HT1080 (cell line): Measurements from ENCODE around the gene MLANA. TPM values are rescaled to one million over a fixed set of nuclear protein-coding genes. Genes with fewer than 3 reads are reported as not detected.

ENCODE experiments used
- DNase-seq: peaks from one replicate; pipeline ENCODE4 v3.0.0-alpha.2; 2015; ENCODE audit warnings: low read depth
- total RNA-seq: library from RNA; depleted of rRNA; stranded (reverse); fragments of >200 nt; shearing (Covaris generic); gene quantifications from 2 replicates; pipeline ENCODE4 v1.2.3, GENCODE V29; 2014

Gene MLANA
- total RNA-seq, 1 experiment from 2014 or later = 0.11 TPM

DNA sequence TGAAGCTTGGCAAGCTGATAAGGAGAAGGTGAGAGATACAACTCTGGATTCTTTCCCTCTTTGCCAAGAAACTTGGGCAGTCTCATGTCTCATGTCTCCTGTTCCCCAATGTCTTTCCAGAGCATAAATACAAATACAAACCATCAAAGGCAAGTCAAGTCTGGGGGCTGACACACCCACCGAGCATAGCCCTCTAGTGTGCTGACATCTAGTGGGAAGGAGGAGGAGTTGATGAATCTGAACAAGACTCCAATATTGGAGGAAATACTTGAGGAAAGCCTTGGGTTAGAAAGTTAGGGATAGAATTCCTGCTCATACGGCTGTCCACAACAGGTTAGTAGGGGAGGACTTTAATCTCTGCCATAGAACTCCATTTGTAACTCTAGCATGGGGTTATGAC is 8.6 kb downstream of the MLANA start:
- no peak for DNase-seq

DNA sequence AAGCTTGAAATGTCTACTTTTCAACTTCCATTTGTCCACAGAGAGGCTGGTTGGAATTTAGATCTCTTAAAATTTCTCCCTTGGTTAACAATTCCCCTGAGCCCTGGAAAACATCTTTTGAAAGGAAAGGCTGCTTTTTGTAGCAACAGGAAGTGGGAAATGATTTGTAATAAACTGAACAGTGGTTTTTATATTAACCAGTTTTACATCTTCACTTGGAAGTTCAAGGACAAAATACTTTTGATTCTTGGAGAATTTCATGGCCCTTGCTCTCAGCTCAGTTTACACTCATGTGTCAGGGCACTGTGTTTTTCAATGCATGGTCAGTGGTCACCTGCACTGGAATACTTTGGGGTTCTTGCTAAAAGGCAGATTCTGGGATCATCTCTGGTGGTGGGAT is 9.9 kb downstream of the MLANA start:
- no peak for DNase-seq

GRCh38 chr9:5902377-5902776 is 11.7 kb downstream of the MLANA start:
- DNase-seq = no peak

DNA sequence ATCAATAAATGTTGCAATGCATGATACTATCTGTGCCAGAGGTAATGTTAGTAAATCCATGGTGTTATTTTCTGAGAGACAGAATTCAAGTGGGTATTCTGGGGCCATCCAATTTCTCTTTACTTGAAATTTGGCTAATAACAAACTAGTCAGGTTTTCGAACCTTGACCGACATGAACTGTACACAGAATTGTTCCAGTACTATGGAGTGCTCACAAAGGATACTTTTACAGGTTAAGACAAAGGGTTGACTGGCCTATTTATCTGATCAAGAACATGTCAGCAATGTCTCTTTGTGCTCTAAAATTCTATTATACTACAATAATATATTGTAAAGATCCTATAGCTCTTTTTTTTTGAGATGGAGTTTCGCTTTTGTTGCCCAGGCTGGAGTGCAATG is 18.2 kb downstream of the MLANA start:
- DNase-seq = no peak

DNA sequence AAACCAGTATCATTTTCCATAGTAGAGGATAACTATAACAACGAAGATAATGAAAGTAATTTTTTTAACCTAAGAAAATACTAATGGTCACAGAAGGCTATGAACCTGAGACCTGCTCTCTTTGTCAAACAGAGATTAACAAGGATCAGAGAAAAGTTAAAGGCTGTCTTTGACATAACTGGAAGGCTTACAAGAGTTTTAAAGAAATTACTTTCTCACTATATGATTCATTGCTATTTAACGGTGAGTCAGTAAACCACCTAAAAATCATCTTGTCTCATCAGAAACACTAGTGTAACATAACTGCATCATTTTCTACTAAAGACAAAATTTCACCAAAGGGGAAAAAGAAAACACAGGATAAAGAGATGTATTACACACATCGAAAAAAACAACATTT is 19.3 kb downstream of the MLANA start:
- DNase-seq = peak; percentile 71

GRCh38 chr9:5910413-5911057 is 19.8 kb downstream of the MLANA start:
- no peak for DNase-seq

DNA sequence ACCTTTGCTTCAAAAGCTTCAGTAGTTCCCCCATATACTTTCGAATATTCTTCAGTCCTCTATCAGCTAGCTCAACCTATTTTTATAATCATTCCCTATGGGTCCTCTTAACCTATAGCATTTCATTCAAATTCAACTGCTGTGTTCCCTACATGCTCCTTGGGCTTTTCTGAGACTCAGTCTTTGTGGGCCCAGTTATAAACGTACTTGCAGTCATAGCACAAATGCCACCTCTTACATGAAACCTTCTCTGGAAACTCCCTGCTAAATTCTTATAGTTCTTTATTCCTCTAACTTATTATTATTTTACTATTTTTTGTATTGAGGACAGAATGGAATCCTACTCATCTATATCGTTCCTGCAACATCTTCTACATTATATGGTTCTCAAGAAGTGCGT is 24.7 kb downstream of the MLANA start:
- no peak for DNase-seq

DNA sequence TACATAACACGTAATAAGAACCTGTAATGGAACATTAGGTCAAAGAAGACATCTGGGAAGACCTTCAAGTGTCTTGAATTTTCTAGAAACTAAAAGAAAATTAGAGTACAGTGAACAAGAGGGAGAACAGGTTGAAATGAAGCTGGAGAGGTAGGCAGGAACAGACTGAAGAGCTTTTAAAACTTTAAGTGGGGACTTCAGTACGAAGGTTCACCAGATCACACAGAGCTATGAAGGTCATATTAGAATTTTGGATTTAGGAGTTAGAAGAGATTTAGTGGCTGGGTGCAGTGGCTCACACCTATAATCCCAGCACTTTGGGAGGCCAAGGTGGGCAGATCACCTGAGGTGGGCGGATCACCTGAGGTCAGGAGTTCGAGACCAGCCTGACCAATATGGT is 26.6 kb downstream of the MLANA start:
- no peak for DNase-seq

DNA sequence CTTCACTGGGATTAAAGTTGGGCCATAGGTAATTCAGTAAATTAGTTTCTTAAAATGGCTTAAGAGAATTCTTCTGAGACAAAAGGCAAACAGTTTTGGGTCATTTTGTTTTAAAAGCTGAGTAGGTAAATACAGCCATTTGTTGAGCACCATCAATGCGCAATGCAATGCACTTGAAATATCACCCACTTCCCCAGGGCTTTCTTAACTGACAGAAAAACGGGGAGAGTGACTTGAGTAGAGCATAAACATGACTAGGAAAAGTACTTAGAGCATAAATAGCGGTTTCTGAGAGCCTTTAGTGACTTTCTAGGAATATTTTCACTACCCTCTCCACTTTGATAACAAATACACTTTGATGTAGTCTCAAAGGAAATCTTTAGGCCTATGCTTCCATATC is 27.2 kb downstream of the MLANA start:
- DNase-seq = no peak

- DNase-seq = no peak
These were observed 27.8 kb downstream of the MLANA start for GRCh38 chr9:5918460-5918859.

- no peak for DNase-seq
These were observed 30.2 kb downstream of the MLANA start for GRCh38 chr9:5920860-5921328.

DNA sequence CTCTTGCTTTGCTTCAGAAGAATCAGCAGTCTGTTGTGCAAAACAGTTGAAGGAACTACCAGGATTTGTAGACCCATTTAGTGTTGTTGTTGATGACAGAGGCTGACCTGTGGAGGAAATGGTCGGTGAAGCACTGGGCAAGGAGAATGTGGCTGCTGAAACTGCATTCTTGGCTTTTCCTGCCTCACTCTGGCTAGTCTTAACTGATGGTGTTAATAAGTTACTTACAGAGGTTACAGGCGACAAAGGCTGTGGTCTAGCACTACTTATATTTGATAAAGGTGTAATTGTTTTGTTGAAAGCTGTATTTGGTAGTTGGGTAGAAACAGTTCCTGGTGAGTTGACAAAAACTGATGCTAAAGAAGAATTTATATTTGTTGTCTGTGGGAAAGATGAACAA is 31.5 kb downstream of the MLANA start:
- no peak for DNase-seq

DNA sequence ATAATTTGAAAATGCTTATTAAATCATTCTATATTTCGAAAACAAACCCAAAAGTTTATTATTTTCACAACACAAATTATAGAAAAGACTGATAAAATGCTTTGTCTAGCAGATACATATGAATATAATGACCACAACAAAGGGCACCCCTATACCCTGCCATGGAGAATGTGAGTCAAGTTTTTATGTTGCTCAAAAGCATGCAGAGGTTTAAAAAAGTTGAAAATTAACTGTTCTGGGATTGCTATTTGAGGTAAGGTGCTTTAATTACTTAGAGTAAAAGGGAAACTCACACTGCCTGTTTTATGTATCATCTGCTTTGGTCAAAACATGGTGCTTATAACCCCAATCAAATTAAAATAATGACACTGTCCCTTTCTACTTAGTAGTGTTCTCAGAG is 41.0 kb downstream of the MLANA start:
- DNase-seq = no peak

DNA sequence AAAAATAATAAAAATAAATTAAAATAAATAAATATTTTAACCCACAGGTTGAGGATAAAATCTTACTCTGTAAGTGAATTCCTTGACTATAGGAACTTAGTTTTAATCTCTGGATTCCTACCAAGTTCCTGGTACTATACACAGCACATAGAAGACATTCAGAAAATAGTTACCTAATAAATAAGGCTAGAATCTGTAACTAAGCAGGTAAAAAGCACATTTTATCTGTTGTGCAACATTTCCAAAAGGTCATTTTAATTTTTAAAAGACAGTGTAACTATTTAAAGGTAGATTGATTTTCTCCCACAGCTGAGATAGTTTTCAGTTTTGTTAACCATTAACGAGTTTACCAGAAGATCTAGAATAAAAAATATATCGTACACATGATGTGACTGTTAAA is 47.8 kb downstream of the MLANA start:
- DNase-seq = no peak

DNA sequence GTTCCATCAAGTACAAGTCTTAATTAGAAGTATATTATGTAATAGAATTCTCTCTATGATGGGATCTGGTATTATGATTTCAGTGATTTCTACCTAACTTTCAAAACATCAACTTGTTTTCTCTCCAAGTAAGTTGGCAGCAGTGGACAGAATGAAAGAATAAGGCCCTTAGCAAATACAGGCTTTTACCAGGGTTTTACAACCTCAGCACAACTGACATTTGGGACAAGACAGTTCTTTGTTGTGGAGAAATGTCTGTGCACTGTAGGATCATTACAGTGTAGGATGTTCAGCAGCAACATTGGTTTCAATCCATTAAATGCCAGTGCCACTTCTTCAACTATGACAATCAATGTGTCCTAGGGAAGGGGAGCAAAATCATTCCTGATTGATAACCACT is 48.8 kb downstream of the MLANA start:
- DNase-seq = no peak

- no peak for DNase-seq
These were observed 50.5 kb downstream of the MLANA start for GRCh38 chr9:5941214-5941613.

DNA sequence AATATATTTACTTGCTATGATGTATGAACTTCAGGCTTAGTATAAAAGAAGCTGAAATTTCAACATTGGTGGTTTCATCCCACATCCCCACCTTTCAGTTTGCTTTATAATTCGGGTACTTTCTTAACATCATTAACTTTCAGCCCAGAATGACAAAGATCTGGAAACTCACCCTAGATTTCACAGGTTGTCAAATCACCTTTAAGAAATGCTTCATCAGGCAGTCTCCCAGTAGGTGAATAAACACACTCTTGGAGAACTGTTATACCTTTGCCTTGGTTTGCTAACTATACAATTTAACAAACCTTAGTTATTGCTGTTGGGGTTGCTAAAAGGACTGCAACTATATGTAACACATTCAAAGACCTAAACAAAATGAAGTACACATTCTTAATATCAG is 54.4 kb downstream of the MLANA start:
- DNase-seq = no peak

DNA sequence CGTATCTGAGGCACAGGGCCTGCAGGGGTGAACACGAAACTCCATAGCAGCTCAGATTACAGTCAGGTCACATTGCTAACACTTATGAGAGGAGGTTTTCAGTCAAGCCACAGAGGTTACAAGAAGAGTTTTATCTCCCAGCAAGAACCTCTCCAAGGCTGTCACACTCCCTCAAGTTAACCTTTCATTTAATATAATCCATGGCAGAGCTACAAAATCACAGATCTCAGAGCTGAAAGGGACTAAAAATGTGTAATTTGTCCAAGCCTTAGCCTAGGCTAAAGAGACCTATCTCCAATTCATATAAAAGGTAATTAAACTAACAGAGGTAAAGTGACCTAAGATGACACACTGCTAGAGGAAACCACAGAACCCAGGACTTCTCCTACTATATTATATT is 57.2 kb downstream of the MLANA start:
- no peak for DNase-seq

DNA sequence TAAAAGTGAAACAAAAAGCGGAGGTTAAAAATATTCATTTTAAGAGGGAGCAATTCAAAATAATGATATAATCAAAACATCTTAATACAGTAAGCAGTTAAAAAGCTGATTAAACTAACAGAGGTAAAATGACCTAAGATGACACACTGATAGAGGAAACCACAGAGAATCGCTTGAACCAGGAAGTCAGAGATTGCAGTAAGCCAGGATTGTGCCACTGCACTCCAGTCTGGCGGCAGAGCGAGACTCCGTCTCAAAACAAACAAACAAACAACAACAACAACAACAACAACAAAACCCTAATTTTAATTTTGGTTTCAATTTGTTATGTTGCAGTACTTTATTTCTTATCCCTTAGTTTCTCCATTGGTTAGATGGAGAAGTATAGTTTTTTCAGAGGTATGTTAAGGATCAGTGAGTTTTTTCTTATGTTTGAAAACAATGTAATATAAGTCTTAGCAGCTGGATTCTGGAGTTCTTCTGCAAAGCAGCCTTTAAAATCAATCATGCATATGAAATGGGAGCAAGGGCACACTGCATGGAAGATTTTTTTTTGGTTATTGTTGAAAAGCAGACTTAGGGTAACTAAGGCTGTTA is 58.5 kb downstream of the MLANA start:
- peak; percentile 21 for DNase-seq

GRCh38 chr9:5950261-5950660 is 59.6 kb downstream of the MLANA start:
- DNase-seq = no peak

DNA sequence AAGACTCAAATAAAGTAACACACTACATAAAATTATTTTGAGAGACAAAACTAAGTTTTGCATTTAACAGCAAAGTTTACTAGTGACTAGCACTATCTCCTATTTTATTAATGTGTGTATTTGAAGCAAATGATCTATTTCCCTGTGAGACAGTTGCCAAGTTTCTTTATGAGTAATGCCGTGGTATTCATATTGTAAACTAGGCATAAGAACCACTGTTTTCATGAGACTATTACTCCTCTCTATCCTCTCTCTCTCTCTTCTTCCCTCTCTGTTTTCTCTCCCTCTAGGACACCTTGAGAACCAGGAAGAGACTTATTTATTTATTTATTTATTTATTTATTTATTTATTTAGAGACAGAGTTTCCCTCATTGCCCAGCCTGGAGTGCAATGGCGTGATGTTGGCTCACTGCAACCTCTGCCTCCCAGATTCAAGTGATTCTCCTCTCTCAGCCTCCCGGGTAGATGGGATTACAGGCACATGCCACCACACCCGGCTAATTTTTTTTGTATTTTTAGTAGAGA is 61.1 kb downstream of the MLANA start:
- DNase-seq = peak; percentile 6

GRCh38 chr9:5953743-5954707 is 63.3 kb downstream of the MLANA start:
- no peak for DNase-seq
